Iris pigment epithelial cell (primary cell): ENCODE data around the gene FBXW4.
"Not testable (repeated sequence)": the region's sequence is repeated elsewhere in the genome, so short reads cannot be mapped to it uniquely, and the experiment has no call there.

Experiments
- DNase-seq: peaks from one replicate; pipeline ENCODE4 v3.0.0-alpha.2; 2011; ENCODE audit warnings: low read depth

The FBXW4 gene

GRCh38 chr10:101653536-101653935 lies 41.4 kb downstream of the FBXW4 start:
- no peak for DNase-seq

DNA sequence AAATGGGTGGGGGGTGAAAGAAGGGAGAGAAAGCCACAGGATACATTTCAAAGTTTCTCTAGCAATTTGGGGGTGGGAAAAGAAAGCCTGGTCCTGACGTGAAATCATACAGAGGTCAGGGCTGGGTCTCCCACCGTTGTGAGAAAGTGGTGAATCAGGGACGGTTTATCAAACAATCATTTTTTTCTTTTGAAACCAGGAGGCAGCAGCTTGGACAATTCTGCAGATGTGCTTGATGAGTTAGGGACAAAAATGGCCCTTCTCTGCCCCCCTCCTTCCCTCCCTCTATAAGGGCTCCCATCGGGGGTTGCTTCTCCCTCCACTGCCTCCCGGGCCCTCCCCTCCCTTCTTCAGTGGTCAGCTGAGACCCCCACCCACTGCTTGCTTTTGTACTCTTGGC lies 43.6 kb downstream of the FBXW4 start:
- no peak for DNase-seq

DNA sequence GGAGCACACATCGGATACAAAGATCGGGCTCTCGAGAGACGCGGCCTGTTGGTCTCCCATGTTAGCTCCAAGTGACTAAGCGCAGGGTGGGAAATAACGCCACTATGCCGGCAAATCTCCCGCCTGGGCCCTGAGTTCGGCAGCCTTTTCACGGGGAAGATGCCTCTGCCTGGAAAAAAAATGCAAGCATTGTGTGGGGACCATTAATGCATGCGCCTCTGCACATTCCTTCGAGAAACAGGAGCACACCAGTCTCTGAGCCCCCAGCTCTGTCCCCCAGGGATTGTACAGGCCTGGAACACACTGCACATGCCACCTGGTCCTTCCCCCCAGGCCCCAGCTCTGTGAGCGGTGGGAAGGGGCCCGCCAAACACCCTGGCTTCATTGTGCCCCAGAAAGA lies 44.1 kb downstream of the FBXW4 start:
- DNase-seq: no peak

GRCh38 chr10:101649525-101650085 lies 45.4 kb downstream of the FBXW4 start:
- DNase-seq: no peak

DNA sequence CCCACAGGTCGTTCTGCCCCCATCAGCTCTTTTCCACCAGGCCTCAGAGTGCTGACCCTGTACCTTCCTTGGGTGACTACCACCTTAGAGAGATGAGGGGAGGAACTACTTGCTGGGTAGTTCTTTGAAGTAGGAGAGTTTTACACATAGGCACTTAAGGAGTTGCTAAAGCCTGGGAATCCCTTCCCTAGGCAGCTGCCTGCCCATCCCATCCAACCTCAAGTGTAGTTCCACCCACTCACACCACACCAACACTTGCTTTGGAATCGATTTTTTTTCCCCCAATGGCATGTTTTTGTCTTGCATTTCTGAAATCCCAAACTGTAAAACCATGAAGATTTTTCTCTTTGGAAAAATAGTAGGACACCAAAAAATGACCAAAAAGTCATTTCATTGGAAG lies 47.7 kb downstream of the FBXW4 start:
- no peak for DNase-seq

DNA sequence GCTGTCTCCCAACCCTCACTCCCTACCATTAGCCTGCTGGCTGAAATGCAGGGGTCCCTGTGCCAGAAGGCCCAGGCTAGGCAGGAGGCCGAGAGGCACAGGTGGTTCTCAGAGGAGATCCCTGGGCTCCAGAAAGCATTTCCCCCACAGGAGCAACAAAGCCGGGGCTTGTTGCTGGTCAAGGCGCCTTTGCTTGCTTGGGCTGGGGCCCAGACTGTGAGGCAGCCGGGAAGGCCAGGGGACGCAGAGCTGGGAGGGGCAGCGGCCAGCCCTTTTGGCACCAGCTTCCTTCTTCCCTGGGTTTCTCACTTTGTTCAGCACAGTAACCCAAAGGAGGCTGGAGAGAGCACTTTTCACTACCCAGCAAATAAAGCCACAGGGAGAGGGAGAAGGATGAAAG lies 48.6 kb downstream of the FBXW4 start:
- DNase-seq: no peak

GRCh38 chr10:101645659-101646058 lies 49.3 kb downstream of the FBXW4 start:
- DNase-seq: no peak

GRCh38 chr10:101644002-101644401 lies 51.0 kb downstream of the FBXW4 start:
- DNase-seq: no peak

DNA sequence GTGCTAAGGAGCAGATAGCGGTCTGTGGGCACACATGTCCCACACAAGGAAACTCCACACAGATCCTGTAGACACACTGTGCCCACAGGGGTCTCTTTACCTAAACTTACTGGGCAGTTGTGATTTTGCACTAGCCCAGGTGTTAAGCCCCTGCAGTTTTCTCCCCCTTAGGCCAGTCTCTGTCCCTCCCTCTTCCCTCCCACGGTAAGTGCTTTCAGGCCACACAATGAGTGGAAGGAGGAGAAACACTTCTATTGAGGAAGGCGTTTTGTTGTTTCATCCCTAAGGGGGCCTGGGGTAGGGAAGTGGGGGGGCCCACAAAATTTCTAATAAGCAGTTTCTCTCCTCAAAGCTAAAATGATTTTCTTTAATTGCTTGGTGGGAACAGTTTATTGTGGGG lies 51.4 kb downstream of the FBXW4 start:
- no peak for DNase-seq

GRCh38 chr10:101639141-101639900 lies 55.6 kb downstream of the FBXW4 start:
- DNase-seq: no peak

- DNase-seq: not testable (repeated sequence)
Observed at GRCh38 chr10:101633510-101633909, 61.5 kb downstream of the FBXW4 start.

DNA sequence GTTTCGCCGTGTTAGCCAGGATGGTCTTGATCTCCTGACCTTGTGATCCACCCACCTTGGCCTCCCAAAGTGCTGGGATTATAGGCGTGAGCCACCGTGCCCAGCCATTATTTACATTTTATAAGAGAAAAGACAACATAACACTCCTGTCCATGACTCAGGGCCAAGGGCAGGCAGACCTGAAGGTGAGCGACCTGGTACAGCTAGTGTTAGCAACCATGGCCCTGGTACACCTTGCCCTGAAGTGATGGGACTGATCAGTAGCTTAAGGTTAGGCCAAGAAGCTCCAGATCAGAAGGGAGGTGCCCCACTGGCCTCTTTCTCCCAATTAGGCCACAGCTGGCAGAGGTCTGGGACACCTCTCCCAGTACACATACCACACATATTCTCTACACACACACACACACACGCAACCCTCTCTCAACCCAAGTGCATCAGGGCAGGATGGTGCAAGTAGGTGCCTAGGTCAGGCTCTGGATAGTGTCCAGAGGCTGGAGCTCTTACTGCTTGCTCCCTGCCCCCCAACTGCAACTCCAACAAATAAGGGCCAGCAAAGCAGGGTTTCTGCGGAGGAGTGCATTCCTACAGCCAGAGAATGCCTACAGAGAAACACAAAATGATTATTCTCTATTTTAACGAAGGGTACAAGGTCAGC lies 63.0 kb downstream of the FBXW4 start:
- no peak for DNase-seq

GRCh38 chr10:101630633-101630920 lies 64.4 kb downstream of the FBXW4 start:
- no peak for DNase-seq

DNA sequence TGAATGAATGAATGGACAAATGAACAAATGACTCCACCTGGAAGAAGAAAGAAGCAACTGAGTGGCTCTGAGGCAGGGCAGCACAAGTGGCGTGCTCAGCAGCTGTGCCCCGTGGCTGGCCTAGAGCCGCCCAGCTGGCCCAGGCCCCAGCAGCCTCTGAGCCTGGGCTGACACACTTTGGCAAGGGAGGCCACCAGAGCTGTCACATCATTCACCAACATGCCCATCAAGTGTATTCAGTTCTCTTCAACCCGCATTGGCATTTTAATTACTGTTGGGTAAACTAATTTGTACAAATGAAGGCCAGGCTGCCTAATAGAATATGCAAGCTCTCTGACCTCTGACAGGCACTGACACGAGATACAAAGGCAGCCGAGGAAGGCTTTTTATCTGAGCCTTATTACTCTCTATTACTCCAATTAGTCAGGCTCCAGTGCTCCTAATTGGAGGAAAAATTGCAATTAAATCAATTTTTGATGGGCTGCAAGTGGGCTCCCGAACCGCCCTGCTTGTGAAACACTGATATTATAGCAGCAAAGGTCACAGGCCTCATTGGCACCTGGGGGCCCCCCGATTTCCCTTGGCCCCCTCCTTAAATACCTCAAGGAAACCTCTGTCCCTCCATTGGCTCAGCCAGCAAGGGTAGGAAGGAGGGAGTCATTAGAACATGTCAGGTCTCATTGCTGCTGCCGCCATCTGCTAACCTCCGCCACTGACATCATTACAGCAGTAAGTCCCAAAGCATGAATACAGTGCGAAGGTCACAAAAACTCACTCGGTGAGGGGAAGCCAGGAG lies 64.9 kb downstream of the FBXW4 start:
- no peak for DNase-seq

- no peak for DNase-seq
Observed at GRCh38 chr10:101625821-101626412, 69.1 kb downstream of the FBXW4 start.

DNA sequence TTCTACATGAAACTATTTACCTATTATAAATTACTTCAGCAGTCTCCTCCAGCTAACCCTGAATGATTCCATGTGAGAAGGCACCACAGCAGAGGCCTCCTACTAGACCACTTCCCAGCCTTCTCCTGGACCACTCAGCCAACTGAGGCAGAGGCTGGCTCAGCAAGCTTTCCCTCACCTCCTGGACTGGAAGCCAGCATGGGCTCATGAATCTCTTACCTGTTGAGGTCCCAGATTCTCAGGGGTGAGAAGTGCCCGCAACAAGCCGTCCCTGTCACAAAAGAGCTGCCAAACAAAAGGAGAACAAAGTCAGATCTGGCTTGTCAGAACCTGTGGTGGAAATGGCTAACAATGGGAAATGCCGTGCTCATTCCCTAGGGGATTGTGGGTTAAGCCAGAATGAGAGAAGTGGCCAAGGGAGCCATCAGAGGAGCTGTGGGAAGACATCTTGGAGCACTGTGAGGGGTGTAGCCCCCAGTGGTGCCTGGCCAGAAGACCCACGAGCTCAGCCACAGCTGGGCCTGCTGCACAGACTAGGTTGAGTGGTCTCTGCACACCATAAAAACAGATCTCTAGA lies 70.4 kb downstream of the FBXW4 start:
- DNase-seq: no peak

DNA sequence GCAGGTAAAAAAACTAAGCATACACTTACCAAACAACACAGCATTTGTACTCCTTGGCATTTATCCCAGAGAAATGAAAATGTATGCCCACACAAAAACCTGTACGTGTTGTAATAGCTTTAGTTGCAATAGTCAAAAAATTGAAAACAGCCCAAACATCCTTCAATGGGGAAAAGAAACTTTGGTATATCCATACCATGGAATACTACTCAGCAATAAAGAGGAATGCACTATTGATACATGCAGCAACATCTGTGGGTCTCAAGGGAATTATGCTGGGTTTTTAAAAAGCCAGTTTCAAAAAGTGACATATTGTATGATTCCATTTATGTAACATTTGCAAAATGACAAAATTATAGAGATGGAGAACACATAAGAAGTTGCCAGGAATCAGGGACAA lies 71.4 kb downstream of the FBXW4 start:
- no peak for DNase-seq

GRCh38 chr10:101619983-101620382 lies 75.0 kb downstream of the FBXW4 start:
- no peak for DNase-seq

DNA sequence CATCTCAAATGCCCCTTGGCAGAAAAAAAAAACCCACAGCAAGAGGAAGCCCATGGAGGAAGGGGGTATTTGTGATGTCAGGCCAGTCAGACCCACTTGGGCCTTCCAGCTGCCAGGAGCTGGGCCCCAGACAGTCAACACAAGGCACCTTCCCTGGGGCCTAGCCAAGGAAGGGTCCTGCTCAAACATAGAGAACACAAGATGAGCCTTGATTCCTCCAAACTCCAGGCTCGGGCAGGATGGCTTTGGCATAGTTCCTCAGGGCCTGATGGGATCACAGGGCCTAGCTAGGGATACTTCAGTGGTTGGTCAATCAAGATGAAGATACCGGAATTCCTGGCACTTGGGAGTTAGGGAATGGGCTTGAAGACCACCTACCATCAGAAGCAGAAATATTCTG lies 76.1 kb downstream of the FBXW4 start:
- no peak for DNase-seq

GRCh38 chr10:101617824-101618568 lies 77.0 kb downstream of the FBXW4 start:
- DNase-seq: no peak

- peak; percentile 8 for DNase-seq
Observed at GRCh38 chr10:101617102-101617823, 77.7 kb downstream of the FBXW4 start.
